ENCODE results near the gene RUBCN. TPM values are rescaled to one million over a fixed set of nuclear protein-coding genes. Genes with fewer than 3 reads are reported as not detected.
"Not testable (repeated sequence)": the region's sequence is repeated elsewhere in the genome, so short reads cannot be mapped to it uniquely, and the experiment has no call there.

The RUBCN gene
- total and polyA plus RNA-seq, 12 donors = 9.7 to 51.4 (median 33.6) TPM

- H3K4me3 ChIP-seq = peak overlapping the region; percentile 78 to 100 (median 92)
- H3K9me3 ChIP-seq = no peaks in the 10 kb centered on the region
- H3K36me3 ChIP-seq = peaks cover 0 to 5% (median 0%) of the 10 kb centered on the region in 9 donors
- ATAC-seq (peak; percentile 1 to 28 (median 17)), DNase-seq (peak in 1 of 2 donors; percentile 18)
- peaks cover 5 to 28% (median 24%) of the 10 kb centered on the region in 9 donors for H3K4me1 ChIP-seq
- intact Hi-C loops (cut with DNase I) = no loop called here
- no peaks in the 10 kb centered on the region for H3K27me3 ChIP-seq
- no peak for TF ChIP-seq CTCF (IDR thresholded peaks at IDR 0.05)
- WGBS, 2 donors = 1 to 3% methylated on average over 17 of the region's 17 CpGs
- H3K27ac ChIP-seq = peak overlapping the region in 9 of 10 donors; percentile 84 to 95 (median 90)
Measured at GRCh38 chr3:197736010-197736490, 654 bp downstream of the RUBCN start.

GRCh38 chr3:197734667-197735318, 1.9 kb downstream of the RUBCN start:
- Histone ChIP-seq H3K36me3 (peaks cover 0 to 5% (median 0%) of the 10 kb centered on the region in 9 donors), H3K4me1 (peaks cover 5 to 32% (median 24%) of the 10 kb centered on the region in 9 donors), H3K9me3 (no peaks in the 10 kb centered on the region), H3K27ac (peak overlapping the region in 4 of 10 donors; percentile 89 to 95 (median 91)), H3K27me3 (no peaks in the 10 kb centered on the region), H3K4me3 (no peak overlapping the region)
- ATAC-seq (no peak), DNase-seq (no peak)
- 91 to 94% methylated on average over 7 of the region's 7 CpGs for WGBS, 2 donors
- intact Hi-C loops (cut with DNase I) = no loop called here
- no peak for TF ChIP-seq CTCF (IDR thresholded peaks at IDR 0.05)

- no peak for TF ChIP-seq CTCF (IDR thresholded peaks at IDR 0.05)
- Histone ChIP-seq H3K9me3 (no peaks in the 10 kb centered on the region), H3K36me3 (peaks cover 0 to 5% (median 0%) of the 10 kb centered on the region in 9 donors), H3K4me1 (peaks cover 5 to 40% (median 23%) of the 10 kb centered on the region in 9 donors), H3K27ac (no peak overlapping the region), H3K4me3 (no peak overlapping the region), H3K27me3 (no peaks in the 10 kb centered on the region)
- intact Hi-C loops (cut with DNase I) = no loop called here
- whole genome bisulfite sequencing, 2 donors = 98% methylated on average over 4 of the region's 4 CpGs
- no peak for ATAC-seq
- no peak for DNase-seq
Measured at GRCh38 chr3:197733042-197733441, 3.7 kb downstream of the RUBCN start.

GRCh38 chr3:197731483-197731882, 5.2 kb downstream of the RUBCN start:
- peaks cover 5 to 33% (median 15%) of the 10 kb centered on the region in 9 donors for H3K4me1 ChIP-seq
- H3K4me3 ChIP-seq = not testable (repeated sequence)

GRCh38 chr3:197730770-197731169, 5.9 kb downstream of the RUBCN start:
- intact Hi-C loops (cut with DNase I); ATAC-seq; H3K4me3 ChIP-seq; H3K9me3 ChIP-seq; DNase-seq; H3K27ac ChIP-seq; H3K36me3 ChIP-seq; H3K27me3 ChIP-seq: not testable (repeated sequence)
- WGBS, 2 donors = 94 to 96% methylated on average over 2 of the region's 5 CpGs
- peaks cover 2 to 30% (median 12%) of the 10 kb centered on the region in 9 donors for H3K4me1 ChIP-seq

More at GRCh38 chr3:197731483-197731882, 5.2 kb downstream of the RUBCN start:
- intact Hi-C loops (cut with DNase I); H3K27me3 ChIP-seq; H3K9me3 ChIP-seq; DNase-seq; H3K27ac ChIP-seq; H3K36me3 ChIP-seq; ATAC-seq: not testable (repeated sequence)
- 96% methylated on average over 21 to 24 of the region's 27 CpGs for whole genome bisulfite sequencing, 2 donors
